HEK293 (cell line): ENCODE data around the gene WFDC10A.
A peak's percentile ranks its signal among the peaks of the same experiment; 100 is the strongest.

Source experiments
- CTCF ChIA-PET: fragments of 350-600 bp; formaldehyde crosslinking; extraction: SDS; loops from one replicate; lab custom pipeline; 2021; ENCODE audit warnings: antibody characterized with exemption; lab: Yijun Ruan, JAX
- POLR2A ChIA-PET: fragments of 300-600 bp; formaldehyde crosslinking; extraction: SDS; loops from one replicate; lab custom pipeline; 2020; ENCODE audit warnings: antibody characterized with exemption, inconsistent platforms; lab: Yijun Ruan, JAX
- H3K27ac ChIP-seq: fragments of 200-500 bp; sonication (Bioruptor generic); 2 replicates; pipeline ENCODE4 v1.5.1; 2014; ENCODE audit warnings: low read depth, low read length, control low read depth, inconsistent platforms; ENCODE audit errors: extremely low read depth
- H3K36me3 ChIP-seq, 2 experiments: fragments of 200-500 bp in 1 of 2; sonication (Bioruptor generic) in 1 of 2; 1 replicate in 1 of 2; 2 replicates in 1 of 2; pipeline ENCODE4 v1.5.1; 2014 to 2017; ENCODE audit warnings: inconsistent platforms in 2 of 2, low read length in 2 of 2; ENCODE audit not compliant: control insufficient read depth in 2 of 2, insufficient read depth in 1 of 2
- H3K4me1 ChIP-seq: fragments of 200-500 bp; sonication (Bioruptor generic); 2 replicates; pipeline ENCODE4 v1.5.1; 2014; ENCODE audit warnings: mild to moderate bottlenecking, low read length, inconsistent platforms; ENCODE audit not compliant: control insufficient read depth, insufficient read depth
- H3K4me3 ChIP-seq: 2 replicates; pipeline ENCODE4 v1.5.1; 2011; ENCODE audit warnings: low read depth, mild to moderate bottlenecking, control low read depth, low read length, moderate library complexity
- H3K9me3 ChIP-seq: fragments of 200-500 bp; sonication (Bioruptor generic); 2 replicates; pipeline ENCODE4 v1.5.1; 2014; ENCODE audit warnings: low read depth, low read length, inconsistent platforms; ENCODE audit not compliant: control insufficient read depth, insufficient read depth
- BCL11B ChIP-seq: fragments of 450-650 bp; formaldehyde crosslinking; IDR thresholded peaks from 2 replicates; pipeline ENCODE4 v1.5.1; 2016; ENCODE audit warnings: low read depth, missing biosample characterization, missing genetic modification characterization
- GFI1B ChIP-seq: fragments of 450-650 bp; formaldehyde crosslinking; IDR thresholded peaks from 2 replicates; pipeline ENCODE4 v1.5.1; 2016; ENCODE audit warnings: missing biosample characterization, missing genetic modification characterization
- HOXD13 ChIP-seq: sonication (generic); formaldehyde crosslinking; IDR thresholded peaks from 2 replicates; pipeline ENCODE4 v1.8.0; 2022; ENCODE audit warnings: missing genetic modification reagents, borderline replicate concordance
- KLF10 ChIP-seq: fragments of 450-650 bp; IDR thresholded peaks from 2 replicates; pipeline ENCODE4 v1.5.1; 2018; ENCODE audit warnings: missing biosample characterization, mild to moderate bottlenecking, missing genetic modification characterization
- RBAK ChIP-seq: fragments of 450-650 bp; formaldehyde crosslinking; IDR thresholded peaks from 2 replicates; pipeline ENCODE4 v1.5.1; 2016; ENCODE audit warnings: missing biosample characterization, missing genetic modification characterization
- SALL2 ChIP-seq: fragments of 450-650 bp; formaldehyde crosslinking; IDR thresholded peaks from 2 replicates; pipeline ENCODE4 v1.5.0; 2017; ENCODE audit warnings: missing biosample characterization, mild to moderate bottlenecking, missing genetic modification characterization, borderline replicate concordance
- TCF7L2 ChIP-seq: IDR thresholded peaks from 2 replicates; pipeline ENCODE4 v1.6.1; 2011; ENCODE audit warnings: low read depth, mild to moderate bottlenecking, inconsistent platforms, low read length, moderate library complexity, borderline replicate concordance
- ZBTB44 ChIP-seq: fragments of 450-650 bp; IDR thresholded peaks from 2 replicates; pipeline ENCODE4 v1.5.1; 2018; ENCODE audit warnings: missing biosample characterization, mild to moderate bottlenecking, missing genetic modification characterization
- ZBTB7A ChIP-seq: fragments of 450-650 bp; formaldehyde crosslinking; IDR thresholded peaks from 2 replicates; pipeline ENCODE4 v1.5.1; 2016; ENCODE audit warnings: low read depth, missing biosample characterization, missing genetic modification characterization
- ZEB2 ChIP-seq: fragments of 450-650 bp; formaldehyde crosslinking; IDR thresholded peaks from 2 replicates; pipeline ENCODE4 v1.5.1; 2016; ENCODE audit warnings: missing biosample characterization, missing genetic modification characterization
- ZIC2 ChIP-seq: fragments of 450-650 bp; formaldehyde crosslinking; IDR thresholded peaks from 2 replicates; pipeline ENCODE4 v1.5.1; 2016; ENCODE audit warnings: missing biosample characterization, missing genetic modification characterization
- ZNF114 ChIP-seq: fragments of 450-650 bp; formaldehyde crosslinking; IDR thresholded peaks from 2 replicates; pipeline ENCODE4 v1.5.0; 2017; ENCODE audit warnings: missing biosample characterization, missing genetic modification characterization
- ZNF133 ChIP-seq: fragments of 450-650 bp; formaldehyde crosslinking; IDR thresholded peaks from 2 replicates; pipeline ENCODE4 v1.5.1; 2016; ENCODE audit warnings: missing biosample characterization, missing genetic modification characterization
- ZNF138 ChIP-seq: fragments of 450-650 bp; formaldehyde crosslinking; IDR thresholded peaks from 2 replicates; pipeline ENCODE4 v1.5.1; 2016; ENCODE audit warnings: missing biosample characterization, missing genetic modification characterization, borderline replicate concordance
- ZNF148 ChIP-seq: fragments of 450-650 bp; formaldehyde crosslinking; IDR thresholded peaks from 2 replicates; pipeline ENCODE4 v1.5.0; 2017; ENCODE audit warnings: missing biosample characterization, missing genetic modification characterization, borderline replicate concordance
- ZNF174 ChIP-seq: fragments of 450-650 bp; formaldehyde crosslinking; IDR thresholded peaks from 2 replicates; pipeline ENCODE4 v1.5.0; 2017; ENCODE audit warnings: missing biosample characterization, mild to moderate bottlenecking, missing genetic modification characterization
- ZNF239 ChIP-seq: fragments of 450-650 bp; formaldehyde crosslinking; IDR thresholded peaks from 2 replicates; pipeline ENCODE4 v1.5.1; 2016; ENCODE audit warnings: missing biosample characterization, missing genetic modification characterization
- ZNF248 ChIP-seq: fragments of 450-650 bp; formaldehyde crosslinking; IDR thresholded peaks from 2 replicates; pipeline ENCODE4 v1.5.1; 2017; ENCODE audit warnings: missing biosample characterization, missing genetic modification characterization
- ZNF26 ChIP-seq: fragments of 450-650 bp; formaldehyde crosslinking; IDR thresholded peaks from 2 replicates; pipeline ENCODE4 v1.5.1; 2016; ENCODE audit warnings: missing biosample characterization, missing genetic modification characterization
- ZNF311 ChIP-seq: fragments of 450-650 bp; formaldehyde crosslinking; IDR thresholded peaks from 2 replicates; pipeline ENCODE4 v1.5.1; 2017; ENCODE audit warnings: missing biosample characterization, missing genetic modification characterization, borderline replicate concordance
- ZNF37A ChIP-seq: fragments of 450-650 bp; IDR thresholded peaks from 2 replicates; pipeline ENCODE4 v1.5.1; 2018; ENCODE audit warnings: missing biosample characterization, missing genetic modification characterization
- ZNF501 ChIP-seq: fragments of 450-650 bp; formaldehyde crosslinking; IDR thresholded peaks from 2 replicates; pipeline ENCODE4 v1.5.1; 2016; ENCODE audit warnings: missing biosample characterization, missing genetic modification characterization
- ZNF530 ChIP-seq: fragments of 450-650 bp; formaldehyde crosslinking; IDR thresholded peaks from 2 replicates; pipeline ENCODE4 v1.5.1; 2016; ENCODE audit warnings: low read depth, missing biosample characterization, missing genetic modification characterization
- ZNF544 ChIP-seq: fragments of 450-650 bp; formaldehyde crosslinking; IDR thresholded peaks from 2 replicates; pipeline ENCODE4 v1.5.0; 2017; ENCODE audit warnings: missing biosample characterization, missing genetic modification characterization
- ZNF626 ChIP-seq: fragments of 450-650 bp; sonication (Bioruptor Pico); formaldehyde crosslinking; IDR thresholded peaks from 2 replicates; pipeline ENCODE4 v1.5.1; 2018; ENCODE audit warnings: missing biosample characterization, missing genetic modification characterization, inconsistent platforms
- ZNF677 ChIP-seq: fragments of 450-650 bp; IDR thresholded peaks from 2 replicates; pipeline ENCODE4 v1.5.0; 2018; ENCODE audit warnings: missing biosample characterization, mild to moderate bottlenecking, missing genetic modification characterization, moderate library complexity

The WFDC10A gene

GRCh38 chr20:45593498-45593897, 36.0 kb upstream of the WFDC10A start:
- ChIA-PET POLR2A (no interaction called here), CTCF (interaction anchor here (0.6 to 2.5 kb wide), 5 partner anchors 56 to 195 kb away, joined by 3 to 18 read pairs (median 3); no protein-coding TSS in a partner anchor)

GRCh38 chr20:45595235-45595634, 34.3 kb upstream of the WFDC10A start:
- ChIA-PET POLR2A (no interaction called here), CTCF (interaction anchor here (0.6 to 2.5 kb wide), 2 partner anchors 50 to 176 kb away, joined by 3 to 18 read pairs; no protein-coding TSS in a partner anchor)
- no peaks in the 10 kb centered on the region for H3K4me1 ChIP-seq
- H3K36me3 ChIP-seq = no peaks in the 10 kb centered on the region
- no peak overlapping the region for H3K4me3 ChIP-seq
- TF ChIP-seq TCF7L2 = no peak
- peak; percentile 43 for TF ChIP-seq ZIC2 (tag by site-specific recombination)
- no peak overlapping the region for H3K27ac ChIP-seq
- H3K9me3 ChIP-seq = no peaks in the 10 kb centered on the region

More at GRCh38 chr20:45593498-45593897, 36.0 kb upstream of the WFDC10A start:
- H3K4me3 ChIP-seq = no peak overlapping the region
- no peak overlapping the region for H3K27ac ChIP-seq
- no peak for TF ChIP-seq ZNF37A (tag by site-specific recombination)
- no peak for TF ChIP-seq ZNF239 (tag by site-specific recombination)
- no peak for TF ChIP-seq ZNF677 (tag by site-specific recombination)
- no peak for TF ChIP-seq ZNF501 (tag by site-specific recombination)
- no peak for TF ChIP-seq ZNF174 (tag by site-specific recombination)
- no peak for TF ChIP-seq ZEB2 (tag by site-specific recombination)
- no peak for TF ChIP-seq ZBTB7A (tag by site-specific recombination)
- peak; percentile 96 for TF ChIP-seq ZNF133
- TF ChIP-seq ZNF530 (tag by site-specific recombination) = no peak
- H3K36me3 ChIP-seq = no peaks in the 10 kb centered on the region
- H3K9me3 ChIP-seq = no peaks in the 10 kb centered on the region
- no peaks in the 10 kb centered on the region for H3K4me1 ChIP-seq

GRCh38 chr20:45607810-45608209, 21.7 kb upstream of the WFDC10A start:
- Histone ChIP-seq H3K4me1 (no peaks in the 10 kb centered on the region), H3K9me3 (no peaks in the 10 kb centered on the region), H3K4me3 (no peak overlapping the region), H3K36me3 (no peaks in the 10 kb centered on the region), H3K27ac (no peak overlapping the region)
- ChIA-PET CTCF (interaction anchor here (1.0 kb wide), 1 partner anchor 163 kb away, joined by 4 read pairs; no protein-coding TSS in a partner anchor), POLR2A (no interaction called here)
- no peak for TF ChIP-seq ZNF626 (tag by site-specific recombination)
- no peak for TF ChIP-seq ZNF544
- TF ChIP-seq ZNF530 (tag by site-specific recombination) = no peak
- no peak for TF ChIP-seq ZNF248 (tag by site-specific recombination)
- TF ChIP-seq ZNF138 = no peak
- TF ChIP-seq GFI1B (tag by site-specific recombination) = no peak
- TF ChIP-seq ZNF311 (tag by site-specific recombination) = no peak
- TF ChIP-seq HOXD13 (CRISPR knock-in tag) = no peak
- no peak for TF ChIP-seq ZNF114 (tag by site-specific recombination)
- no peak for TF ChIP-seq RBAK
- TF ChIP-seq SALL2 (tag by site-specific recombination) = no peak
- no peak for TF ChIP-seq BCL11B
- TF ChIP-seq ZNF26 (tag by site-specific recombination) = no peak
- TF ChIP-seq ZNF148 (tag by site-specific recombination) = no peak
- no peak for TF ChIP-seq KLF10 (tag by site-specific recombination)
- no peak for TF ChIP-seq ZBTB44 (tag by site-specific recombination)
